ELF-1 (cell line): ENCODE measurements around the gene ALDH1L1.

ENCODE experiments used
- DNase-seq: peaks from one replicate; pipeline ENCODE4 v3.0.0-alpha.2; 2016; ENCODE audit warnings: low read depth, low spot score

The ALDH1L1 gene

GRCh38 chr3:126054870-126055269, 125.5 kb downstream of the ALDH1L1 start:
- no peak for DNase-seq

GRCh38 chr3:126053949-126054569, 126.3 kb downstream of the ALDH1L1 start:
- no peak for DNase-seq
